NOMO-1 (cell line): ENCODE data around the gene DYRK3.
"Not testable (repeated sequence)": the region's sequence is repeated elsewhere in the genome, so short reads cannot be mapped to it uniquely, and the experiment has no call there.

ENCODE experiments used
- DNase-seq, 2 experiments: peaks; one replicate each; lab custom pipeline; 2025; ENCODE audit not compliant: unreplicated experiment in 2 of 2; lab: John Stamatoyannopoulos, UW

DYRK3 gene

DNA sequence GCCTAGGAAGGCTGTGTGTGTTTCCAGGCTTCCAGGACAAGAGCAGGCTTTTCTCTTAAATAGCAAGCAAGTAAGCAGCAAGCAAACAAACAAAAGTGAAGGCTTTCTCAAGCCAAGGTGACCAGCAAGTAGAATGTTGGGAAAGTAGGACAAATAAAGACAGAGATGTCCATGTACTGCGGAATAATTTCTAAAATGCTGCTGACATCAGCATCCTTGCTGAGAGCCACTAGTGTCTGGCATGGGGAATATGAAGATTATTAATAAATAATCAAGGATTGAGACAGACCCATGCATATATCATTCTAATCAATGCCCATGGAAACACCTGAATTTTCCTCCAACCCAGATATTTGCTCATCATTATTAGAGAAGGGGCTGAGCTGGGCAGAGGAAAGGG is 6.4 kb upstream of the DYRK3 start:
- DNase-seq, result no peak

DNA sequence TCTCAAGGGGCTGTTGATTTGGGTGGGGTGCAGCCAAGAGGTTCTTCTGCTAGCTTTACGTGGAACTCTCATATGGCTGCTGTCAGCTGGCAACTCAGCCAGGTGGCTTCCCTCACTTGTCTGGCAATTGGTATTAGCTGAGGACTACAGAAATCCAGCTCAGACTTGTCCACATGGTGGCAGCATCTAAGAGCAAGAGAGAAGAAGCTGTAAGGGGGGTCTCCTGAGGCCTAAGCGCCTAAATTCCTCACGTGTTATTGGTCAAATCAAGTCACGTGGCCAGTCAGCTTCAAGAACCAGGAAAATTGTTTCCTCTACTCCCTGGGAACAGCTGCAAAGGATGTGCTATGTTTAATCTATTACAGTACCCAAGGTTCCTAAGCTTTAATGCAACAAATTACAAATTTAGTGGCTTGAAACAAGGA is 4.2 kb upstream of the DYRK3 start:
- DNase-seq, result peak; percentile 16 to 32

GRCh38 chr1:206633708-206634121 is 1.6 kb upstream of the DYRK3 start:
- no peak for DNase-seq

DNA sequence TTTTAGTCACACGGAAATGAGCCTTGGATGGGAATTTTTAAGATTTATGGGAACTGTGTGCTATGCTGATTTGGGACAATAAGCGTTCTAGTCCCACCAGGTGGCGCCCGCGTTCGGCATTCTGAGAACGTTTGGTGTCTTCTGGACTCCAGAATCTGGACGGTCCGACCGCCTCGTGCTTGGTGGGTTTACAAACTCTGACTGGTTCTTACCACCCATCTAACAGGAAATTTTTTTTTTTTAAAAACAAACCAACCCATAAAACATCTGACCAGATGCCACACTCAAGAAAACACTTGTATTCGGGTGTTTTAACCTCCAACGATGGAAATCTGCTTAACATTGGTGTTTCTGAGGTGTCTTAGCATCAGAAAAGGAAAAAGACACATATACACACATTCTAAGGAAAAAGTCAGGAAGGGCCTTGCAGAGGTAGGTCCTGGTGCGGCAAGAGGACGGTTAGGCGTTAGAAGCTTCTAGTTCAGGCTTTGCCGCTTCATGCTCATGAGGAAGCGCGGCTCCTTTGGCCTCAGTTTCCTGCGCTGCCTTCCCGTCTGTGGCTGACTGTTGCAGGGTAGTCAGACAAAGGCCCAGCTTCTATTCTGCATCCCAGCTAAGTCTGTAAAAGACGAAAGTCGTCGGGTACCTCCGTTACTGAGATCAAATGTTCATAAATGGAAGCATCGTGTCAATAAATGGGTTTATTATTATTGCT is 814 bp upstream of the DYRK3 start:
- peak; percentile 7 to 50 for DNase-seq

DNA sequence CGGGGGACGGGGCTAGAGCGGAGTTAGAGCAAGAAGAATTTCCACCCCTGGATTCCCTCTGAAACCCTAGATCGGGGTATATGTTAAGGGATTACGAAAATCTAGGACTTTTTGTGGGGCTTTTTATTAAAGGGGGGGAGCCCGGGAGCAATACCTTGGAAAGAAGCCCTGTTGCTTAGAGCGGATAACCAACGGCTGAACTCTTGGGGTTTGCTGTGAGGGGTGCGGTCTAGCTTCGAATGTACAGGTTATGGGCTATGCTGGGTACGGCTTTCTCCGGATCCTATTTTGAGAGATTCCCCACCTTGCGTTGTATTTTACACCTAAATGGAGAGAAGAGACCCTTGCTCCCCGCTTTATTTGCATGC is 626 bp downstream of the DYRK3 start:
- DNase-seq, result no peak

DNA sequence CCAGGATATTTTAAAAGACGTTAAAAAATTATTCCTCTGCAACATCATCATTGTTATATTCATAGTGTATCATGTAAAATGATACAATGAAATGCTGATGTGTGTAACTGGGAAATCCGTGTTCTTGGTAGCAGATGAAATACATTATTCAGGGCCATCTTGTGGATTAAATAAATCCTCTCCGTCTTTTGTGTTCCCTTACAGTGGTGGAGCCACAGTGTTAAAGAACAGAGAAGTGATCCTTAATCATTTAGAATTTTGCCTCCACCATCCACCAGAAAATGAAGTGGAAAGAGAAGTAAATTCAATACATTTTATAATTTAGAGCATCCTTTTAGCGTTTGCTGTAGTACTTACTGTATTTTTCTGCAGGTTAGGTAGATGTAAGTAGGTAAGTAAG is 1.3 kb downstream of the DYRK3 start:
- peak in 1 of 2 experiments; percentile 5 for DNase-seq

GRCh38 chr1:206637605-206638004 is 2.3 kb downstream of the DYRK3 start:
- DNase-seq, result peak in 1 of 2 experiments; percentile 58

- not testable (repeated sequence) for DNase-seq
Observed at GRCh38 chr1:206642074-206642473, 6.7 kb downstream of the DYRK3 start.

- DNase-seq, result no peak
Observed at GRCh38 chr1:206643118-206643698, 7.9 kb downstream of the DYRK3 start.

- DNase-seq, result no peak
Observed at GRCh38 chr1:206646504-206646903, 11.2 kb downstream of the DYRK3 start.

GRCh38 chr1:206647224-206647623 is 11.9 kb downstream of the DYRK3 start:
- no peak for DNase-seq

GRCh38 chr1:206649261-206649921 is 14.1 kb downstream of the DYRK3 start:
- DNase-seq, result no peak

DNA sequence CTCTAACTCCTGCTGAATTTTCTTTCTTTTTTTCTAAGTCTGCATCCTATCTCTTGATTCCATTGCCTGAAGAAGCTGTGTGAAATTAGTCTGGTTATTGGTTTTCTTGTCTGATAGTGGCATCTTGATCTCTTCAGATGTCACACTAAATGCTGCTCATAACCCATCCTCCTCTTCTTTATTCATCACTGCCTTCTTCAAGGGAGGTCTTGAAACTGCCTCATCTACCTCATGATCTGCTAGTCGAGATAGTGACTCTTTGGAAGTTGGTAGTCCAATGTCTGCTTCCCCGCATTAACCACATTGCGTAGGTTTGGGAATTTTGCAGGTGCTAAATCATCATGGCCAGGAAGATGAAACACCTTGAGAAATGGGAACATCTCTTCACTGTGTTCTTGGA is 15.7 kb downstream of the DYRK3 start:
- DNase-seq, result no peak

- no peak for DNase-seq
Observed at GRCh38 chr1:206651958-206652890, 16.9 kb downstream of the DYRK3 start.

DNA sequence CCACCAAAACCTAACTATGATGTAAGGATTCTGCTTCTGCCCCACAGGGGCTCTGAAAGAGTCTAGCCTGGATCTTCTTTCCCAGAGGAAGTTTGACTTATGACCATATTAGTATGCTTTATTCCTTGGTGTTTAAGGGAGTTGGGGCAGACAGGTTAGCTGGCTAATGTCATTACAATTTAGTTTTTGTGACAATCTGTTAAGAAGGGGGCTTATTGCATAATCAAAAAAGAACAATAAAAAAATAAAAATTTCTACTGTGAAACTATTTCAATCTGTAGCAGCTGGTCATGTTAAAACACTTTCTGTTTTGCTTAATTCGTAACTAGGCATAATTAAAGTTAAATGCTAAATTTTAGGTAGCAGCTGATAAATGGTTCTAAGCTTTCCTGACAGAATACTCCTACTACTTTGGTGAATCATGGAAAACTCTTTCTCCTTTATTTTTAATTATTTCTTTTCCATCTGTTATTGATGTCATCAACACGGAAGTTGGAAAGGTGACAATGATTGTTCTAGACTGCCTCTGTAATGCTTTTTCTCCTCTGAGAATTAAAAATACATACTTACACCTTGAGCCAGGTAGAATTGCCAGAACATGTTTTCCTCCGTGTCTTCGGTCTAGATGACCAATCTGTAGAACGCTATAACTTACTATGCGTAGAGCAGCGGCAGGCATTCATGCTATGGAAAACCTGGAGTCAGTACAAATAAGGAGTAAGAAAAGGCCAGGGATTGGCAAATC is 18.6 kb downstream of the DYRK3 start:
- no peak for DNase-seq

GRCh38 chr1:206654828-206655227 is 19.5 kb downstream of the DYRK3 start:
- no peak for DNase-seq

DNA sequence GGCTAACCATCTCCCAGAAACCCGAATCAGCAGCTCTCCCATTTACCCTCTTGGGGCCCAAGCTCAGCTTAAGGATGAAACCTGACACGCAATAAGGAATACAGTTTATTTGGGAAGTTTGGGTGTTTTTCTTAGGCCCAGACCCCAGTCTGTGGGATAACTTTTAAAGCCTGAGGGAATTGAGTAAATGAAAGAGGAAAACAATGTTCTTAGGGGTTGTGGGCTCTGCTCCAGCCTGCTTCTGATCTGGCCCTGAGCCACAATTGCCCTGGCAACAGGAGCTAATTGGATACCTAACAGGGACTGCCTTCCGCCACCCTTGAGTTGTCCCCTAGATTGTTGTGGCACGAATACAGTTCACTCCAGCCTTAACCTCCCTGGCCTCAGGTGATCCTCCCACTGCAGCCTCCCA is 20.1 kb downstream of the DYRK3 start:
- DNase-seq, result no peak

- no peak for DNase-seq
Observed at GRCh38 chr1:206656936-206657335, 21.6 kb downstream of the DYRK3 start.

DNA sequence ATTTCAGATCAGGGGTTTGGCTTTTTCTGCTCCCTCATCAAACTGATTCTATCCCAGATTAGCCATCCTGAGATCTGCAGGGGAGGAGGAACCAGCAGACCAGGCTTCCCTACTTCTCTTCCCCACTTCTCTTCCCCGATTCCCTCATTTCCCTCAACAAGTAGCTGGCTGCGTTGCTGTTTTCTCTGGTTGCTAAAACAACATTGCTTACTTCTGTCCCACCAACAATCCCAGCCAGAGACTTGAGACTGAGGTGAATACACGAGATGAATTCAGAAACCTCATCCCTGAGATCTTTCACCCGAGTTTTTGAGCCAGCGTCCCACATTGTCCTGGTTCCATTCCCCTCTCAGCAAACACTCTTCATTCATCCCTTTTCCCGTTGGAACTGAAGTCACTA is 22.4 kb downstream of the DYRK3 start:
- DNase-seq, result no peak

GRCh38 chr1:206658264-206658980 is 23.1 kb downstream of the DYRK3 start:
- peak; percentile 54 to 63 for DNase-seq
